GM12875 (cell line): ENCODE data around the gene SH3PXD2B.
"Not testable (repeated sequence)": the region's sequence is repeated elsewhere in the genome, so short reads cannot be mapped to it uniquely, and the experiment has no call there.

Experiments used
- H3K4me3 ChIP-seq: one replicate; pipeline ENCODE4 v1.5.1; 2011; ENCODE audit warnings: low read depth, low read length, control low read depth
- CTCF ChIP-seq: IDR thresholded peaks from 2 replicates; pipeline ENCODE4 v1.5.1; 2011; ENCODE audit warnings: low read depth, mild to moderate bottlenecking, control low read depth, inconsistent platforms, low read length, moderate library complexity, borderline replicate concordance; ENCODE audit not compliant: insufficient read depth

Gene SH3PXD2B

GRCh38 chr5:172412724-172413286, 41.5 kb downstream of the SH3PXD2B start:
- TF ChIP-seq CTCF: no peak
- H3K4me3 ChIP-seq: no peak overlapping the region

DNA sequence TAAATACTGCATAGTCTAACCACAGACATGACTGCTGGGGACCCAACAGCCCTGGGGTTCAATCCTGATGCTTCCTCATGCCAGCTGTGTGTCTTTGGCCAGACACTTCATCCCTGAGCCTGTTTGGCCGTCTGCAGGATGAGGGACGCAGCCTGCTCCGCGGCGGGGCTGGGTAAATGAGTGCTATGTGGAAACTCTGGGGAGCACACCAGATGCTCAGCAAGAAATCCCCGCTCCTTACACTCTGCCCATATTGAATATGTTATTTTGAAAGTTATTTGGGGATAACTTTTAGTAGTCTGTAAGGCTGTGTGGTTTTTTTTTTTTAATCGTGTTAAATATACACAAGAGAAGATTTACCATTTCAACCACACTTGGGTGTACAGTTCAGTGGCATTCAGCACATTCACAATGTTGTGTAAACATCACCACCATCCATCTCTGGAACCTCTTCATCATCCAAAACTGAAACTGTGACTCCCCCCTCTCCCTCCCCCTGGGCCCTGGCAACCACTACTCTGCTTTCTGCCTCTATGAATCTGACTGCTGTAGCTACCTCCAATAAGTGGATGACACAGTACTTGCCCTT, 42.7 kb downstream of the SH3PXD2B start:
- no peak overlapping the region for H3K4me3 ChIP-seq
- no peak for TF ChIP-seq CTCF

GRCh38 chr5:172410662-172411483, 43.5 kb downstream of the SH3PXD2B start:
- H3K4me3 ChIP-seq: no peak overlapping the region
- no peak for TF ChIP-seq CTCF

GRCh38 chr5:172410160-172410559, 44.2 kb downstream of the SH3PXD2B start:
- TF ChIP-seq CTCF: no peak

DNA sequence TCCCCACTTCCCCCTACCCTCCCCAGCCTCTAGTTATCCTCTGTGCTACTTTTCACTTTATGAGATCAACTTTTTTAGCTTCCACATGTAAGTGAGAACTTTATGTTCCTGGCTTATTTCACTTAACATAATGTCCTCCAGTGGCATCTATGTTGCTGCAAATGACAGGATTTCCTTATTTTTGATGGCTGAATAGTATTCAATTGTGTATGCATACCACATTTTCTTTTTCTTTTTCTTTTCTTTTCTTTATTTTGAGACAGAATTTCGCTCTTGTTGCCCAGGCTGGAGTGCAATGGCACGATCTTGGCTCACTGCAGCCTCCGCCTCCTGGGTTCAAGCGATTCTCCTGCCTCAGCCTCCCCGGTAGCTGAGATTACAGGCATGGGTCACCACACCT, 44.8 kb downstream of the SH3PXD2B start:
- not testable (repeated sequence) for H3K4me3 ChIP-seq

More at GRCh38 chr5:172410160-172410559, 44.2 kb downstream of the SH3PXD2B start:
- H3K4me3 ChIP-seq: no peak overlapping the region

- no peak for TF ChIP-seq CTCF
- H3K4me3 ChIP-seq: no peak overlapping the region
These were observed 46.5 kb downstream of the SH3PXD2B start for GRCh38 chr5:172407822-172408221.

DNA sequence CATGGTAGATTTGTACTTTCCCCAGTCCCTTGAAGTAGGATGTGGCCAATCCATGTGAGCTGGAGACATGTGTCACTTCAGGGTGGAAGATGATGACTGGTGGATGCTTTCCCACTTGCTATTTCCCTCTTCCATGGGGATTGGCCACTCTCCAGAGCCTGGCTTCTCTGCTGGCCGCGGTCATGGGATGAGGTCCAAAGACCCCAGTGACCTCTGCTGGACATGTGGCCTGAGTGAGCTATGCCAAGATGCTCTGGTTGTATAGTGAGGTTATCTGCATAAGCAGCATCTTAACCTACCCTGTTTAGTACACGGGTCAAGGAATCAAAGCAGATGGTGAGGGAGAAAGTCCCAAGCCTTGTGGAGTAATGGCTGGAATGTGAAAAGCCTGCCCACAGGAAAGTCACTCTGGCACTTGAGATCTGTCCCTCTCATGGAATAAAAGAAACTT, 47.1 kb downstream of the SH3PXD2B start:
- no peak for TF ChIP-seq CTCF
- no peak overlapping the region for H3K4me3 ChIP-seq
